ENCODE data around the gene GXYLT1.

GRCh38 chr12:42130672-42131402 is 13.8 kb downstream of the GXYLT1 start:
- TF ChIP-seq, protein P1, sequence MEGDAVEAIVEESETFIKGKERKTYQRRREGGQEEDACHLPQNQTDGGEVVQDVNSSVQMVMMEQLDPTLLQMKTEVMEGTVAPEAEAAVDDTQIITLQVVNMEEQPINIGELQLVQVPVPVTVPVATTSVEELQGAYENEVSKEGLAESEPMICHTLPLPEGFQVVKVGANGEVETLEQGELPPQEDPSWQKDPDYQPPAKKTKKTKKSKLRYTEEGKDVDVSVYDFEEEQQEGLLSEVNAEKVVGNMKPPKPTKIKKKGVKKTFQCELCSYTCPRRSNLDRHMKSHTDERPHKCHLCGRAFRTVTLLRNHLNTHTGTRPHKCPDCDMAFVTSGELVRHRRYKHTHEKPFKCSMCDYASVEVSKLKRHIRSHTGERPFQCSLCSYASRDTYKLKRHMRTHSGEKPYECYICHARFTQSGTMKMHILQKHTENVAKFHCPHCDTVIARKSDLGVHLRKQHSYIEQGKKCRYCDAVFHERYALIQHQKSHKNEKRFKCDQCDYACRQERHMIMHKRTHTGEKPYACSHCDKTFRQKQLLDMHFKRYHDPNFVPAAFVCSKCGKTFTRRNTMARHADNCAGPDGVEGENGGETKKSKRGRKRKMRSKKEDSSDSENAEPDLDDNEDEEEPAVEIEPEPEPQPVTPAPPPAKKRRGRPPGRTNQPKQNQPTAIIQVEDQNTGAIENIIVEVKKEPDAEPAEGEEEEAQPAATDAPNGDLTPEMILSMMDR (IDR thresholded peaks at IDR 0.05): no peak
- no peak for TF ChIP-seq POLR2A (IDR thresholded peaks at IDR 0.05)

All from breast epithelium (tissue), 3 donors.